Neural cell (in vitro differentiated cells): ENCODE data around the gene SDK2. TPM values are rescaled to one million over a fixed set of nuclear protein-coding genes. Genes with fewer than 3 reads are reported as not detected.

Experiments used
- H2AFZ ChIP-seq: fragments of 200-600, 300-800 bp; sonication (generic), shearing (Covaris generic); 2 replicates; pipeline ENCODE4 v1.6.0; 2014; ENCODE audit warnings: low read depth, mild to moderate bottlenecking, antibody characterized with exemption, low read length, moderate library complexity
- H3F3A ChIP-seq: fragments of 200-600 bp; shearing (Covaris generic); 2 replicates; pipeline ENCODE4 v1.6.1; 2016; ENCODE audit warnings: mild to moderate bottlenecking, moderate library complexity, mixed read lengths, antibody characterized with exemption, low read length; ENCODE audit not compliant: insufficient read depth, poor library complexity, severe bottlenecking
- H3K27ac ChIP-seq: fragments of 200-600, 300-800 bp; sonication (generic), shearing (Covaris generic); 2 replicates; pipeline ENCODE4 v1.5.1; 2014; ENCODE audit warnings: mild to moderate bottlenecking, low read length, moderate library complexity
- H3K27me3 ChIP-seq: fragments of 300-800, 200-600 bp; sonication (generic), shearing (Covaris generic); 2 replicates; pipeline ENCODE4 v1.6.0; 2014; ENCODE audit warnings: mild to moderate bottlenecking, low read depth, low read length, moderate library complexity; ENCODE audit not compliant: insufficient read depth
- H3K36me3 ChIP-seq: fragments of 300-800, 200-600 bp; sonication (generic), shearing (Covaris generic); 2 replicates; pipeline ENCODE4 v1.5.1; 2014; ENCODE audit warnings: mild to moderate bottlenecking, antibody characterized with exemption, low read length, moderate library complexity; ENCODE audit not compliant: insufficient read depth
- H3K4me2 ChIP-seq: fragments of 300-800, 200-600 bp; sonication (generic), shearing (Covaris generic); 2 replicates; pipeline ENCODE4 v1.6.0; 2014; ENCODE audit warnings: mild to moderate bottlenecking, low read length
- H3K4me3 ChIP-seq: fragments of 300-800, 200-600 bp; sonication (generic), shearing (Covaris generic); 2 replicates; pipeline ENCODE4 v1.5.1; 2014; ENCODE audit warnings: mild to moderate bottlenecking, low read length, moderate library complexity
- H3K79me2 ChIP-seq: fragments of 200-600 bp; shearing (Covaris generic); replicated peaks from 2 replicates; pipeline ENCODE4 v1.6.0; 2014; ENCODE audit warnings: mild to moderate bottlenecking, low read length, moderate library complexity; ENCODE audit not compliant: insufficient read depth
- H3K9ac ChIP-seq: fragments of 300-800, 200-600 bp; sonication (generic), shearing (Covaris generic); 2 replicates; pipeline ENCODE4 v1.6.1; 2016; ENCODE audit warnings: mild to moderate bottlenecking, low read length, mixed read lengths
- H3K9me2 ChIP-seq: fragments of 200-600 bp; shearing (Covaris generic); 2 replicates; pipeline ENCODE4 v1.6.1; 2016; ENCODE audit warnings: mild to moderate bottlenecking, low read length, mixed read lengths; ENCODE audit not compliant: insufficient read depth
- H3K9me3 ChIP-seq: fragments of 200-600, 300-800 bp; sonication (generic), shearing (Covaris generic); 2 replicates; pipeline ENCODE4 v1.6.1; 2016; ENCODE audit warnings: mild to moderate bottlenecking, mixed run types, low read length, moderate library complexity, mixed read lengths
- H4K20me1 ChIP-seq: fragments of 200-600 bp; shearing (Covaris generic); 2 replicates; pipeline ENCODE4 v1.6.1; 2016; ENCODE audit warnings: mild to moderate bottlenecking, mixed run types; ENCODE audit not compliant: insufficient read depth
- EP300 ChIP-seq: fragments of 450-650 bp; conservative IDR thresholded peaks from 2 replicates; pipeline ENCODE4 v1.6.1; 2014; ENCODE audit warnings: antibody characterized with exemption, mild to moderate bottlenecking, moderate library complexity; ENCODE audit not compliant: poor library complexity, severe bottlenecking
- EZH2 ChIP-seq: fragments of 200-600, 300-800 bp; shearing (Covaris generic), sonication (generic); IDR thresholded peaks from 2 replicates; pipeline ENCODE4 v1.6.1; 2014; ENCODE audit warnings: antibody characterized with exemption, low read length, borderline replicate concordance, mild to moderate bottlenecking; ENCODE audit not compliant: insufficient read depth, poor library complexity, severe bottlenecking
- MXI1 ChIP-seq: fragments of 450-650 bp; conservative IDR thresholded peaks from 2 replicates; pipeline ENCODE4 v1.6.1; 2014; ENCODE audit warnings: antibody characterized with exemption, mild to moderate bottlenecking; ENCODE audit not compliant: poor library complexity, severe bottlenecking
- POLR2AphosphoS5 ChIP-seq: IDR thresholded peaks from 2 replicates; pipeline ENCODE4 v1.6.1; 2012
- RAD21 ChIP-seq: fragments of 450-650 bp; conservative IDR thresholded peaks from 2 replicates; pipeline ENCODE4 v1.6.1; 2014; ENCODE audit warnings: antibody characterized with exemption, mild to moderate bottlenecking, moderate library complexity
- REST ChIP-seq: IDR thresholded peaks from 2 replicates; pipeline ENCODE4 v1.6.1; 2012; ENCODE audit warnings: borderline replicate concordance
- SMC3 ChIP-seq: fragments of 450-650 bp; conservative IDR thresholded peaks from 2 replicates; pipeline ENCODE4 v1.6.1; 2014; ENCODE audit warnings: antibody characterized with exemption, mild to moderate bottlenecking, moderate library complexity; ENCODE audit not compliant: poor library complexity
- TAF1 ChIP-seq: IDR thresholded peaks from 2 replicates; pipeline ENCODE4 v1.6.1; 2012; ENCODE audit warnings: low read depth
- polyA plus RNA-seq: library from polyadenylated mRNA; depleted of rRNA; stranded (reverse); fragments of >200 nt; gene quantifications from 2 replicates; pipeline ENCODE4 v1.2.3, GENCODE V29; 2014
- TF ChIP-seq, protein P1 (sequence below): fragments of 450-650 bp; IDR thresholded peaks from 2 replicates; pipeline ENCODE4 v1.5.1; 2014; ENCODE audit warnings: antibody characterized with exemption, mild to moderate bottlenecking, moderate library complexity; ENCODE audit not compliant: poor library complexity, severe bottlenecking

Gene SDK2
- polyA plus RNA-seq, 1 donor from 2014 or later: 0.73 TPM

GRCh38 chr17:73482251-73482716 is 162.0 kb downstream of the SDK2 start:
- H3K9me3 ChIP-seq: peaks cover 8% of the 10 kb centered on the region
- H3K9me2 ChIP-seq: no peaks in the 10 kb centered on the region
- H3K27ac ChIP-seq: no peak overlapping the region
- no peaks in the 10 kb centered on the region for H3F3A ChIP-seq
- no peaks in the 10 kb centered on the region for H3K79me2 ChIP-seq
- H3K4me2 ChIP-seq: no peak overlapping the region
- no peak overlapping the region for H3K9ac ChIP-seq
- H4K20me1 ChIP-seq: no peaks in the 10 kb centered on the region
- H3K36me3 ChIP-seq: no peaks in the 10 kb centered on the region
- H3K27me3 ChIP-seq: no peaks in the 10 kb centered on the region
- H2AFZ ChIP-seq: no peak overlapping the region
- no peak overlapping the region for H3K4me3 ChIP-seq
- TF ChIP-seq TAF1 (no peak), RAD21 (no peak), REST (no peak), EP300 (no peak), EZH2 (no peak), MXI1 (no peak), SMC3 (no peak), POLR2AphosphoS5 (no peak)
- TF ChIP-seq, protein P1, sequence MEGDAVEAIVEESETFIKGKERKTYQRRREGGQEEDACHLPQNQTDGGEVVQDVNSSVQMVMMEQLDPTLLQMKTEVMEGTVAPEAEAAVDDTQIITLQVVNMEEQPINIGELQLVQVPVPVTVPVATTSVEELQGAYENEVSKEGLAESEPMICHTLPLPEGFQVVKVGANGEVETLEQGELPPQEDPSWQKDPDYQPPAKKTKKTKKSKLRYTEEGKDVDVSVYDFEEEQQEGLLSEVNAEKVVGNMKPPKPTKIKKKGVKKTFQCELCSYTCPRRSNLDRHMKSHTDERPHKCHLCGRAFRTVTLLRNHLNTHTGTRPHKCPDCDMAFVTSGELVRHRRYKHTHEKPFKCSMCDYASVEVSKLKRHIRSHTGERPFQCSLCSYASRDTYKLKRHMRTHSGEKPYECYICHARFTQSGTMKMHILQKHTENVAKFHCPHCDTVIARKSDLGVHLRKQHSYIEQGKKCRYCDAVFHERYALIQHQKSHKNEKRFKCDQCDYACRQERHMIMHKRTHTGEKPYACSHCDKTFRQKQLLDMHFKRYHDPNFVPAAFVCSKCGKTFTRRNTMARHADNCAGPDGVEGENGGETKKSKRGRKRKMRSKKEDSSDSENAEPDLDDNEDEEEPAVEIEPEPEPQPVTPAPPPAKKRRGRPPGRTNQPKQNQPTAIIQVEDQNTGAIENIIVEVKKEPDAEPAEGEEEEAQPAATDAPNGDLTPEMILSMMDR: no peak

- no peak overlapping the region for H3K27ac ChIP-seq
- no peaks in the 10 kb centered on the region for H3K27me3 ChIP-seq
- no peak overlapping the region for H2AFZ ChIP-seq
- no peaks in the 10 kb centered on the region for H3K36me3 ChIP-seq
- H3F3A ChIP-seq: no peaks in the 10 kb centered on the region
- TF ChIP-seq MXI1 (no peak), REST (no peak), SMC3 (no peak), EZH2 (no peak), EP300 (no peak), POLR2AphosphoS5 (no peak), TAF1 (no peak), RAD21 (no peak)
- TF ChIP-seq, protein P1: no peak
- no peak overlapping the region for H3K9ac ChIP-seq
- H3K4me2 ChIP-seq: no peak overlapping the region
- peaks cover 8% of the 10 kb centered on the region for H3K9me3 ChIP-seq
- H3K4me3 ChIP-seq: no peak overlapping the region
- no peaks in the 10 kb centered on the region for H3K79me2 ChIP-seq
- no peaks in the 10 kb centered on the region for H4K20me1 ChIP-seq
- H3K9me2 ChIP-seq: no peaks in the 10 kb centered on the region
Measured at GRCh38 chr17:73481676-73482075, 162.6 kb downstream of the SDK2 start.
